ENCODE results near the gene DNASE2.
A peak's percentile ranks its signal among the peaks of the same experiment; 100 is the strongest.
"Not testable (repeated sequence)": the region's sequence is repeated elsewhere in the genome, so short reads cannot be mapped to it uniquely, and the experiment has no call there.

DNASE2 gene, protein sequence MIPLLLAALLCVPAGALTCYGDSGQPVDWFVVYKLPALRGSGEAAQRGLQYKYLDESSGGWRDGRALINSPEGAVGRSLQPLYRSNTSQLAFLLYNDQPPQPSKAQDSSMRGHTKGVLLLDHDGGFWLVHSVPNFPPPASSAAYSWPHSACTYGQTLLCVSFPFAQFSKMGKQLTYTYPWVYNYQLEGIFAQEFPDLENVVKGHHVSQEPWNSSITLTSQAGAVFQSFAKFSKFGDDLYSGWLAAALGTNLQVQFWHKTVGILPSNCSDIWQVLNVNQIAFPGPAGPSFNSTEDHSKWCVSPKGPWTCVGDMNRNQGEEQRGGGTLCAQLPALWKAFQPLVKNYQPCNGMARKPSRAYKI

GRCh38 chr19:12881172-12881808 lies at the start of gene DNASE2:
Gene DNASE2, minus strand, starts transcription at chr19:12881449. Its CDS starts 74 bp downstream, at chr19:12881375.
- peak; percentile 98 for DNase-seq

- no peak for DNase-seq
Measured at GRCh38 chr19:12930002-12930645, 48.9 kb upstream of the DNASE2 start.

- DNase-seq = no peak
Measured at GRCh38 chr19:12924621-12925310, 43.5 kb upstream of the DNASE2 start.

GRCh38 chr19:12922959-12923358 lies 41.7 kb upstream of the DNASE2 start:
- no peak for DNase-seq

DNA sequence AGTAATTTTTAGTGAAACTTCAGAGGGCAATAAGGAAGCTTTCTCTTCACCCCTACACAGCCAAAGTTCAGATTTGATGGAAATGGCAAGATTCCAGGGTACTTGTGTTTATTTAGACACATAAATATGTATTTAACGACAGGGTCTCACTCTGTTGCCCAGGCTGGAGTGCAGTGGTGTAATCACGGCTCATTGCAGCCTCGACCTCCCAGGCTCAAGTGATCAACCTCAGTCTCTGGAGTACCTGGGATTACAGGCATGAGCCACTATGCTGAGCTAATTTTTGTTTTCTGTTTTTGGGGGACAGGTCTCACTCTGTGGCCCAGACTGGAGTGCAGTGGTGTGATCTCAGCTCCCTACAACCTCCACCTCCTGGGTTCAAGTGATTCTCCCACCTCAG lies 39.8 kb upstream of the DNASE2 start:
- DNase-seq = no peak

DNA sequence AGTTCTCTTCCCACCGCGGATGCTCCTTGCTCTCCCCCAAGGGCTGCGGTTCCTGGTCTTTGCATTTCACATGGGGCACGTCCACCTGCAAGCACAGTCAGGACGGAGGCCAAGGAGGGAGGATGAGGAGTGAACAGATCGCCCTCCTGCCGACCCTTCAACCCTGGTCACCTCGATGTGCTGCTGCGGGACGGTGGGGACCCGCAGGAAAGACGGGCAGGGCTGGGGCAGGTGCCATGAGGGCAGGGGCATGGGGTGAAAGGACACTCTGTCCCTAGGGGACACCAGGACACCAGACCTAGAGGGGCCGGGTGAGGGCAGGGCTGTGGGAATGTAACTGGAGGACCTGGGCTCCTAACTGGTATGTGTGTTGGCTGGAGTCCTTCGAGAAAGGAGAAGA lies 37.0 kb upstream of the DNASE2 start:
- DNase-seq = no peak

DNA sequence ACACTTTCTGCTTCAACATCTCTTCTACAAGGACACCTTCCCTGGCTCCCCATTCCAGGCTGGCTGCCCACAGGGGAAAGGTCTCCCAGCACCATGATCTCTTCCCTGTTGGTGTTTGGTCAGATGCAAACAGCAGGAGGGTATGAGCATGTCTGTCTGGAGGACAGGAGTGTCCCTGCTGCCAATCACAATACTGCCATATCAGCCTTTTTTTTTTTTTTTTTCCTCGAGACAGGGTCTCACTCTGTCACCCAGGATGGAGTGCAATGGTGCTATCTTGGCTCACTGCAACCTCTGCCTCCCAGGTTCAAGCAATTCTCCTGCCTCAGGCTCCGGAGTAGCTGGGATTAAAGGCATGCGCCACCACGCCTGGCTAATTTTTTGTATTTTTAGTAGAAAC lies 34.6 kb upstream of the DNASE2 start:
- not testable (repeated sequence) for DNase-seq

DNA sequence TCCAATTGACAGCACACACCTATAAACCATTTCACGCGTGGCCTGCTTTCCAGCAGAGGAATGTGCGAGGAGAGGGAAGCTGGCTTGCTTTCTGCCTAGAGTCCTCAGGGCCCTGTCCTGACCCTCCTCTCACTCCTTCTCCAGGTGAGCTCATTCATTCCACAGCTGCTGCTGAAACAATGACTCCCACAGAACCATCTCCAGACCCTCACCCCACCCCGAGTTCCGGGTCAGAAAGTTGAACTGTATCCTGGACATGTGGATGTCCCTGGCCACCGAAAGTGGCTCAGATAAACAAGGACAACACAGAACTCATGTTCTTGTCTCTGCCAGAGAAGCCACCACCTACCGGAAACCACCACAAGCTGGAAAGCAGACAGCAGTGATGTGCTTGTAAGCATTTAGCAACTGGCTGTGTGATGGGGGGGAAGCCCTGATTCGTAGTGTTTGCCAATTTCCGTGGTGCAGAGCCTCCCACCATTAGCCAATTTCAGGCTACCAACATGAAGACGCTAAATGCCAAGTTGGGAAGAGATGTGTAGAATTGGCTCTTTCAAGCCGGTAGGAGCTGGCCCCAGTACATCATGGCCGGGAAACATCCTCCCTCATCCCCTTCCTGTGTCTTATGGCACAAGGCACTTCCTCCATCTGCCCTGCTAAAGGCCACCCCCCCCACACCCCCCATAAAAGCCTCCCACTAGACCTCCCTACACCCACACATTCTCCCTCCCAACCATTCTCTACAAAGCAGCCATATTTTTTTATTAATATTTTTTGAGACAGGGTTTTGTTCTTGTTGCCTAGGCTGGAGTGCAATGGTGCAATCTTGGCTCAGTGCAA lies 32.8 kb upstream of the DNASE2 start:
- peak; percentile 61 for DNase-seq

DNA sequence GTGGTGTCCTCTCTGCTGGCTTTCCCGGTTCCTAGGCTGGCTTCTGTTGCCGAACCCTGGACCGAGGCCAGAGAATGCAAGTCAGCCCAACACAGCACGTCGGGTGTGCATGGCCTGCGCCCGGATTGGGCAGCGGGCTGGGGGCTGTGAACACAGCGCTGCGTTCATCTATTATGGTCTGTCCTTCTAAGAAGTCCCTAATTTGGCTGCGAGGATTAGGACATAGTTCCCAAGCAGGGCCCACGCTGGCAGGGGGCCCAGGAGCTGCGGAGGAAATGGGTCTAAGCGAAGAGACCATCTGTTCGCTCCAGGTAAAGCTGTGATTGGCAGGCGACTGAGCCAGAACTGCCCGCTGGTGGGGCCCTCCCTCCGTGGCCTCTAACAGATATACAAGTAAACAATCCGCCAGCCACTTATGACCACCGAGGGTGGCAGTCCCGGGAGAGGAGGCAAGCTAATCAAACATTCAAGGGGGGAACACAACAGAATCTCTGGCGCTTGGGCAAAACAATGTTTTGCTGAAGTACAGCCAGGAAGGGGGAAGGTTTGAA lies 31.8 kb upstream of the DNASE2 start:
- no peak for DNase-seq

DNA sequence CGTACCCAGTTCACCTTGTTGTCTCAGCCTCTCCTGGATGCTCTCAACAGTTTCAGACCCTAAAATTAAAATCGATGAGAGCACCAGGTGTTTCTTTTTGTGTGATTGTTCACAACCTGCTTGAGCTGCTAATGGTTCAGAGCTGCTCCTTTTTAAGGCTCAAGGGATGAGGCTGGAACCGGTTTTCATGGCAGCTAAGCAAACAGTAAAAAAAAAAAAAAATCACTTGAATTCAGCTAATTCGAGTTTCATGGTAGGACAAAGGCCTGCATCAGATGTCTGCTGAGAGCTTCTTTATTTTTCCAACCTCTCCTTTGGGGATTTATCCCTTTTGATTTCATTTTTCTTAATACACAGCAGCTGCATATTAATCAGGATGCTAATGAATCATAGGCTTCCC lies 31.3 kb upstream of the DNASE2 start:
- DNase-seq = no peak

DNA sequence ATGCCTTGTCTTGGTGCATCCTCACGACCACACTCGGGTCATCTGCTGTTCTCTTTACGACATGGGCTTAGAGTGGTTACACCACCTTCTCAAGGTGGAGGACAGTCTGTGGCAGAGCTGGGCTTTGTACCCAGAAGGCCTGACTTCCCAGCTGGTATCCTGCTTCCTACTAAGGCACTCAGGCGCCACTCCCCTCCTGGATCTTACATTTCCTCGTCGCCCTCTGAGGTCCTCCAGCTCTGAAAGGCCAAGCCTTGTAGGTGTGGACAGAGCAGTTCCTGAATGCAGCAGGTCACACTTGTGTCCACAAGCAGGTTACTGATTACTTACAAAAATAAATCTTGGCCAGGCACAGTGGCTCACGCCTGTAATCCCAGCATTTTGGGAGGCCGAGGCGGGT lies 25.9 kb upstream of the DNASE2 start:
- no peak for DNase-seq

- no peak for DNase-seq
Measured at GRCh38 chr19:12899891-12900518, 18.8 kb upstream of the DNASE2 start.

DNA sequence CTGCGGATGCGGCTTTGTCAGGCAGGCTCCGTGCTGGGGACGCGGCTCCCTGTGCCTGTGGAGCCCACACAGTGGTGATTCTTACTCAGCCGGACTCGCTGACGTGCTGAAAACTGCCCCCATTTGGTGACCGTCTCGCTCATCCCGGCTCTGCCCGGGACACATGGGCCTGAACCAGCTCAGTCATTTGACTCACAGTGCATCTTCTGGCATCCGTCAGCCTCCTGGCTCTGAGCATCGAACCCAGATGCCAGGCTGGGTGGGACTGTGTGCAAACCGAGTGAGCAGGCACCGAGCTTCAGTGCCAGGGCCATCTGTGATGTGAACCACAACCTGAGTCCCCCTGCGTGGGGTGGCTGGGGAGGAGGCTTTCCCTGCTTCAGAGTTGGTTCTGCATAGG lies 15.2 kb upstream of the DNASE2 start:
- DNase-seq = no peak

DNA sequence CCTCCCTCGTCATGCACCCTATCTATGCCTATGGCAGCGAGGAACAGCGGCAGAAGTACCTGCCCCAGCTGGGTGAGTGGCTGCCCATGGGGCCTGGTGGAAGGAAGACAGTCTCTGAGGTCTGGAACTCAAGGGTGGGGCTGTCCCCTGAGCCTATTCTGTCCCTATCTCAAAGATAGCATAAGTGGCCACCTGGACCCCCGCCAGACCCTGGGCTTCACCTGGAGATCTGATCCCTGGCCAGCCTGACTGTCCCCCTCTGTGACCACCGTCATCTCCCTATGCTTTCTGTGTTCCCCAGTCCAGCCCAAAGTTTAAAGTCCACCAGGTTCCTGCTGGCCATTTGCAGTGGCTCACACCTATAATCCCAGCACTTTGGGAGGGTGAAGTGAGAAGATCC lies 12.3 kb upstream of the DNASE2 start:
- no peak for DNase-seq

- no peak for DNase-seq
Measured at GRCh38 chr19:12891553-12892021, 10.3 kb upstream of the DNASE2 start.

DNA sequence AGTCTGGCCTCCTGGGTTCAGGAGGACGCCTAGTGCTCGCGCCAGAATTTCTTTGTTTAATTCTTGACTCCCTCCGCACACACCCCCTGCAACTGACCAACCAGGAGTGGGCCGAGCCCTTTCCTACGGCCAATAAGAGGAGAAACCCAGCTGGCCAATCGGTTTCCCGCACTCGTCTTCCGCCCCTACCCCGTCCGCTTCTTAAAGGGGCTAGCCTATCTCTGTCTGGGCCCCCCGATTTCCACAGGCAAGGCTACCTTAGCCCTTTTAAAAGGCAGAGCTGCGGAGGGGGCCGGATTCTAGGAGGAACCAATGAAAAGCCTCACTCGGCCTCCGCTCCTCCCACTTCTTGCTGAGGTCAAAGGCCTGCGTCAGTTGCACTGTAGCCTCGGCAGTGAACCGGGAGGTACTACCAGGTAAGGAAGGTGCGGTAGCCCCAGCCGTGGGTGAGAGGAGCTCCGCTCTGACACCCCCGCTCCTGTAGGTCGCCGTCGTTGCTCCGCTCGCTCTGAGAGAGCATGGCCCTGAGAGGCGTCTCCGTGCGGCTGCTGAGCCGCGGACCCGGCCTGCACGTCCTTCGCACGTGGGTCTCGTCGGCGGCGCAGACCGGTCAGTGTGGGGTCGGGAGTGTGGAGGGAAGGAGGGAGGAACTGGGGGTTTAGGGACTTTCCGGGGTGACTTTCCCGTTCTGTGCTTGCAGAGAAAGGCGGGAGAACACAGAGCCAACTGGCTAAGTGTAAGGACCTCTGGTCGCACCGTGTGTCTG lies 9.7 kb upstream of the DNASE2 start, which contains the start of gene GCDH:
Gene GCDH (plus strand): TSS at position 374 of the 766 bp plus-strand sequence. CDS start 145 bp downstream, at position 519.
- DNase-seq = peak; percentile 99

DNA sequence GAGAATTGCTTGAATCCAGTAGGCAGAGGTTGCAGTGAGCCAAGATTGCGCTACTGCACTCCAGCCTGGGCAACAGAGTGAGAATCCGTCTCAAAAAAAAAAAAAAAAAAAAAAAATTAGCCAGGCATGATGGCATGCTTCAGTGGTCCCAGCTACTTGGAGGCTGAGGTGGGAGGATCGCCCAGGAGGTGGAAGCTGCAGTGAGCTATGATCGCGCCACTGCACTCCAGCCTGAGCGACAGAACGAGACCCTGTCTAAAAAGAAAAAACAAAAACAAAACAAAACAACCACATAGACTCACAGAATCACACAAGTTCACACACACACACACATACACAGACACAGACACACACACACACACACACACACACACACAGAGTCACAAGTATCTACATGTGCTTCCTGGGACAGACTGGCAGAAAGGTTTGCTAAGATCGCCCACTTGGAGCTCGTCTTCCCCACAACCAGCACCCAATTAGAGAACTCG lies 9.1 kb upstream of the DNASE2 start:
- DNase-seq = not testable (repeated sequence)

DNA sequence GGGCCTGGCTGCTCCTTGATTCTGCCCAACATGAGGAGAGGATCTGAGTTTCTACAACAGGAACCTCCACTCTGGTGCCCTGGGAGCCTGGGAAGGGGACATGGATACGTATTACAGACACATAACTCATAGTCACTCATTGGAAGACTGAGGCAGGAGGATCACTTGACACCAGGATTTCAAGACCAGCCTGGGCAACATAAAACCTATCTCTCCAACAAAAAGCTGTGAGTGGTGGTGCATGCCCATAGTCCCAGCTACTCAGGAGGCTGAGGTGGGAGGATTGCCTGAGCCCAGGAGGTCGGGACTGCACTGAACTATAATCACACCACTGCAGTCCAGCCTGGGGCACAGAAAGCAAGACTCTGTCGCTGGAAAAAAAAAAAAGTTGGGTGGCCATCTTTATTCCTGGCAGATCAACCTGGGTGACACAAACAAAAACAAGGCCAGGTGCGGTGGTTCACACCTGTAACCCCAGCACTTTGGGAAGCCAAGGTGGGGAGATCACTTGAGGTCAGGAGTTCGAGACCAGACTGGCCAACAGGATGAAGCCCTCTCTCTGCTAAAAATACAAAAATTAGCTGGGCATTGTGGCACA lies 6.9 kb upstream of the DNASE2 start:
- no peak for DNase-seq

- no peak for DNase-seq
Measured at GRCh38 chr19:12886969-12887747, 5.9 kb upstream of the DNASE2 start, which contains the start of gene KLF1. Gene KLF1, minus strand, starts transcription at chr19:12887201. Its CDS starts 61 bp downstream, at chr19:12887140.

Measured in inflammatory macrophage treated with lipopolysaccharide for 4 hours (primary cell).